Mesodermal cell (in vitro differentiated cells): ENCODE results near the gene CLEC3B.
A peak's percentile ranks its signal among the peaks of the same experiment; 100 is the strongest.

Experiments
- H3K27ac ChIP-seq: 2 replicates; pipeline ENCODE4 v1.7.0; 2013; ENCODE audit warnings: mild to moderate bottlenecking, low read depth, low read length, moderate library complexity; ENCODE audit not compliant: severe bottlenecking
- H3K36me3 ChIP-seq: 2 replicates; pipeline ENCODE4 v1.7.1; 2013; ENCODE audit warnings: mild to moderate bottlenecking, low read length, moderate library complexity; ENCODE audit not compliant: control insufficient read depth, insufficient read depth
- H3K4me1 ChIP-seq: one replicate; pipeline ENCODE4 v1.7.1; 2013; ENCODE audit warnings: mild to moderate bottlenecking, low read length; ENCODE audit not compliant: insufficient read depth, control insufficient read depth, poor library complexity, severe bottlenecking
- H3K4me3 ChIP-seq: 2 replicates; pipeline ENCODE4 v1.7.0; 2013; ENCODE audit warnings: low read length, control low read depth, mild to moderate bottlenecking; ENCODE audit not compliant: insufficient read depth, poor library complexity, severe bottlenecking; ENCODE audit errors: extremely low read depth
- H3K9me3 ChIP-seq: 2 replicates; pipeline ENCODE4 v1.7.1; 2013; ENCODE audit warnings: mild to moderate bottlenecking, low read length, moderate library complexity; ENCODE audit not compliant: control insufficient read depth
- WGBS, 2 experiments: methylation state at CpG; one replicate each; pipeline ENCODE4 v1.1.5; 2013; ENCODE audit warnings: missing lambda C conversion rate in 2 of 2; ENCODE audit not compliant: insufficient coverage in 2 of 2; 5-methylcytosine and 5-hydroxymethylcytosine counted together

CLEC3B gene

GRCh38 chr3:45003406-45003805 lies 22.7 kb upstream of the CLEC3B start:
- peaks cover 8% of the 10 kb centered on the region for H3K9me3 ChIP-seq
- no peak overlapping the region for H3K27ac ChIP-seq
- H3K36me3 ChIP-seq: peaks cover 93% of the 10 kb centered on the region
- no peak overlapping the region for H3K4me3 ChIP-seq
- no peaks in the 10 kb centered on the region for H3K4me1 ChIP-seq

GRCh38 chr3:45003859-45004258 lies 22.2 kb upstream of the CLEC3B start:
- Histone ChIP-seq H3K4me3 (no peak overlapping the region), H3K4me1 (no peaks in the 10 kb centered on the region), H3K9me3 (peaks cover 8% of the 10 kb centered on the region), H3K27ac (no peak overlapping the region), H3K36me3 (peaks cover 93% of the 10 kb centered on the region)
- WGBS, 2 experiments: 83 to 100% methylated on average over 1 to 2 of the region's 2 CpGs

- Histone ChIP-seq H3K36me3 (peaks cover 69% of the 10 kb centered on the region), H3K27ac (no peak overlapping the region), H3K4me3 (no peak overlapping the region), H3K9me3 (peaks cover 8% of the 10 kb centered on the region), H3K4me1 (peaks cover 19% of the 10 kb centered on the region)
- WGBS, 2 experiments: 98 to 100% methylated on average over 7 to 8 of the region's 8 CpGs
These were observed 19.0 kb upstream of the CLEC3B start for GRCh38 chr3:45007091-45007490.

- H3K9me3 ChIP-seq: peaks cover 8% of the 10 kb centered on the region
- no peak overlapping the region for H3K27ac ChIP-seq
- peaks cover 27% of the 10 kb centered on the region for H3K4me1 ChIP-seq
- WGBS, 2 experiments: 100% methylated on average over 1 of the region's 1 CpG
- H3K36me3 ChIP-seq: peaks cover 69% of the 10 kb centered on the region
- no peak overlapping the region for H3K4me3 ChIP-seq
These were observed 18.0 kb upstream of the CLEC3B start for GRCh38 chr3:45008117-45008516.

- Histone ChIP-seq H3K4me3 (no peak overlapping the region), H3K4me1 (peaks cover 27% of the 10 kb centered on the region), H3K27ac (no peak overlapping the region), H3K9me3 (peaks cover 3% of the 10 kb centered on the region), H3K36me3 (peaks cover 70% of the 10 kb centered on the region)
- 100% methylated on average over 1 of the region's 1 CpG; no CpG with 5 or more reads in 1 of the 2 experiments for WGBS, 2 experiments
These were observed 16.2 kb upstream of the CLEC3B start for GRCh38 chr3:45009868-45010267.

- Histone ChIP-seq H3K27ac (peak overlapping the region; percentile 94), H3K4me3 (no peak overlapping the region), H3K9me3 (no peaks in the 10 kb centered on the region), H3K36me3 (peaks cover 64% of the 10 kb centered on the region), H3K4me1 (peaks cover 27% of the 10 kb centered on the region)
- 86 to 100% methylated on average over 1 to 2 of the region's 3 CpGs for WGBS, 2 experiments
These were observed 15.2 kb upstream of the CLEC3B start for GRCh38 chr3:45010811-45011333.

GRCh38 chr3:45011756-45012508 lies 14.2 kb upstream of the CLEC3B start:
- Histone ChIP-seq H3K36me3 (peaks cover 61% of the 10 kb centered on the region), H3K4me3 (no peak overlapping the region), H3K9me3 (no peaks in the 10 kb centered on the region), H3K4me1 (peaks cover 27% of the 10 kb centered on the region), H3K27ac (peak overlapping the region; percentile 94)
- 71 to 73% methylated on average over 7 of the region's 7 CpGs for WGBS, 2 experiments

- Histone ChIP-seq H3K9me3 (no peaks in the 10 kb centered on the region), H3K4me1 (peaks cover 27% of the 10 kb centered on the region), H3K36me3 (peaks cover 57% of the 10 kb centered on the region), H3K27ac (peak overlapping the region; percentile 94), H3K4me3 (no peak overlapping the region)
- WGBS, 2 experiments: 100% methylated on average over 1 of the region's 4 CpGs; no CpG with 5 or more reads in 1 of the 2 experiments
These were observed 13.5 kb upstream of the CLEC3B start for GRCh38 chr3:45012577-45012976.

- Histone ChIP-seq H3K9me3 (no peaks in the 10 kb centered on the region), H3K27ac (no peak overlapping the region), H3K4me3 (no peak overlapping the region), H3K36me3 (peaks cover 45% of the 10 kb centered on the region), H3K4me1 (peaks cover 10% of the 10 kb centered on the region)
- no CpG with 5 or more reads among the region's 2 CpGs for WGBS, 2 experiments
These were observed 9.2 kb upstream of the CLEC3B start for GRCh38 chr3:45016916-45017315.

GRCh38 chr3:45017821-45018220 lies 8.3 kb upstream of the CLEC3B start:
- 80 to 100% methylated on average over 1 to 2 of the region's 5 CpGs for WGBS, 2 experiments
- no peak overlapping the region for H3K27ac ChIP-seq
- H3K36me3 ChIP-seq: peaks cover 36% of the 10 kb centered on the region
- H3K4me1 ChIP-seq: peaks cover under 1% of the 10 kb centered on the region
- no peaks in the 10 kb centered on the region for H3K9me3 ChIP-seq
- H3K4me3 ChIP-seq: no peak overlapping the region

- WGBS, 2 experiments: 94 to 99% methylated on average over 8 of the region's 8 CpGs
- Histone ChIP-seq H3K36me3 (peaks cover 10% of the 10 kb centered on the region), H3K9me3 (no peaks in the 10 kb centered on the region), H3K4me1 (no peaks in the 10 kb centered on the region), H3K27ac (no peak overlapping the region), H3K4me3 (no peak overlapping the region)
These were observed 5.6 kb upstream of the CLEC3B start for GRCh38 chr3:45020534-45020933.
